Stimulated activated memory B cell treated with anti-CD40 and anti-IgM and Interleukin-4, amounts not matched to agents 10 μg/mL and 1 μg/mL and 100 μg/mL, for 72 hours (primary cell): Measurements from ENCODE around the gene TAC4.

Experiments
- ATAC-seq: fragments of 150-1000 bp; cut with Tn5 transposase; 2 replicates; pipeline ENCODE4 v1.10.0; 2021
- H3K27ac Mint-ChIP-seq: one replicate; pipeline ENCODE4 v1.8.0; 2022; ENCODE audit warnings: mild to moderate bottlenecking, mixed read lengths
- H3K27me3 Mint-ChIP-seq: one replicate; pipeline ENCODE4 v1.8.0; 2022; ENCODE audit warnings: mixed read lengths
- H3K36me3 Mint-ChIP-seq: one replicate; pipeline ENCODE4 v1.8.0; 2022; ENCODE audit warnings: mixed read lengths
- H3K4me1 Mint-ChIP-seq: one replicate; pipeline ENCODE4 v1.8.0; 2022; ENCODE audit warnings: mixed read lengths
- H3K4me3 Mint-ChIP-seq: one replicate; pipeline ENCODE4 v1.8.0; 2022; ENCODE audit warnings: mild to moderate bottlenecking, moderate library complexity, mixed read lengths
- H3K9me3 Mint-ChIP-seq: one replicate; pipeline ENCODE4 v1.8.0; 2022; ENCODE audit warnings: mixed read lengths

TAC4 gene, protein sequence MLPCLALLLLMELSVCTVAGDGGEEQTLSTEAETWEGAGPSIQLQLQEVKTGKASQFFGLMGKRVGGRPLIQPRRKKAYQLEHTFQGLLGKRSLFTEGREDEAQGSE

DNA sequence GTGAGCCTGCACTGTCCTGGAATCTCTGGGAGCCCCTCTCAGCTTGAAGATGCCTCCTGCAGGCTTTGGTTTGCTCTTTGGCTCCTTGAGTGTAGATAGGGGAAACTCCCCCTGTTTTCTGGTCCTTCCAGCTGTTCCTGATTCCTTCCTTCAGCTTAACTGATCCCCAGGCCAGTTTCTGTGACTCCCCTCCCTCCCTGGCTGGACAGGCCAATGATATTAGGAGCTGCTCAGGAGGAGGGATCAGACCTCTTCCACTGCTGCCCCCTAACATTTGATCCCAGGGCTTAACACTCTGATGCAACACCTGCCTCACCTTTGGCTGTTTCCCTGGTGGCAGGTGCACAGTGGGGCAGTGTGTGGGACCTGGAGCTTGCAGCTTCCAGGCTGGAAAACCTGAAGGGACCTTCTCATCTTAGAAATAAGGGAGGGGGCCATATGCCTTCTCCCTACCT, at the start of gene TAC4:
Gene TAC4 (minus strand): TSS at position 51 of the 455 bp plus-strand sequence. CDS start 52 bp downstream, outside the sequence.
- no peaks in the 10 kb centered on the region for H3K9me3 Mint-ChIP-seq
- ATAC-seq: no peak
- H3K36me3 Mint-ChIP-seq: peaks cover 5% of the 10 kb centered on the region
- no peak within 1 kb of the TSS for H3K4me3 Mint-ChIP-seq
- H3K27me3 Mint-ChIP-seq: peaks cover 10% of the 10 kb centered on the region
- no peak within 1 kb of the TSS for H3K27ac Mint-ChIP-seq
- peaks cover 6% of the 10 kb centered on the region for H3K4me1 Mint-ChIP-seq

DNA sequence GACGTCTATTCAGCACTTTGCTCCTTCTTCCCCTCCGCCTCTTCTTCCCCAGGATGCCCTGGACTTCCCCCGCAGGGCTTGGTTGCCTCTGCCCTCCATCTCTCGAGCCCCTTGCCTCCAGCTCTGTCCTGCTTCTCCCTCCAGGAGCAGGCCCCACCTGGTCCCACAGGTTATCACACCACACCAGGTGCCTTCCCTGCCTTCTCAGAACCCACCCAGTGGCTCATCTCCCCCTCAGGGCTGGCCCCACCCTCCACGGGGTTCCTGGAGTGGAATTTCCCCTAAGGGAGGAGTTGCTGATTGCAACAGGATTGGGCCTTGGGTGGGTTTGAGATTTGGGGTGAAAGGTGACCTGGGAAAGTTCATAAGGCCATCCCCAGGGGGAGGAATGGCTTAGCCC, 49.0 kb upstream of the TAC4 start:
- no peaks in the 10 kb centered on the region for H3K9me3 Mint-ChIP-seq
- no peak for ATAC-seq
- no peak overlapping the region for H3K27ac Mint-ChIP-seq
- no peak overlapping the region for H3K4me3 Mint-ChIP-seq
- no peaks in the 10 kb centered on the region for H3K36me3 Mint-ChIP-seq
- peaks cover 92% of the 10 kb centered on the region for H3K27me3 Mint-ChIP-seq
- peaks cover 6% of the 10 kb centered on the region for H3K4me1 Mint-ChIP-seq

DNA sequence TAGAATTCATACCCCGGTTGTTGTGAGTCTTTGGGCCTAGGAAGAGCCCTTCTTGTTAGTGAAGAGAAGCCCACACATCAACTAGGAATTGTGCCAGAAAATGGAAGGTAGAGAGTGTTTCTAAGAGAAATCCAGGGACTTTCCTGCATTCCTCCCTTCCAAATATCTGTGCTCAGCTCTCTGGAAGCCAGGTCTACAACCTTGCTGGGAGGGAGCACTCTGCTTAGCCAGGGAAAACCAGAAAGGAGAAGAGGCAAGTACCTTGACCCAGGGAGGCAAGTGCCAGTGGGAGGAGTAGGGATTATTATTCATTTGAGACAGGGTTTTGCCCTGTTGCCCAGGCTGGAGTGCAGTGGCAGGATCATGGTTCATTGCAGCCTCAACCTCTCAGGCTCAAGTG, 48.4 kb upstream of the TAC4 start:
- ATAC-seq: no peak
- Mint-ChIP-seq H3K27me3 (peaks cover 92% of the 10 kb centered on the region), H3K36me3 (no peaks in the 10 kb centered on the region), H3K27ac (no peak overlapping the region), H3K9me3 (no peaks in the 10 kb centered on the region), H3K4me3 (no peak overlapping the region), H3K4me1 (peaks cover under 1% of the 10 kb centered on the region)

DNA sequence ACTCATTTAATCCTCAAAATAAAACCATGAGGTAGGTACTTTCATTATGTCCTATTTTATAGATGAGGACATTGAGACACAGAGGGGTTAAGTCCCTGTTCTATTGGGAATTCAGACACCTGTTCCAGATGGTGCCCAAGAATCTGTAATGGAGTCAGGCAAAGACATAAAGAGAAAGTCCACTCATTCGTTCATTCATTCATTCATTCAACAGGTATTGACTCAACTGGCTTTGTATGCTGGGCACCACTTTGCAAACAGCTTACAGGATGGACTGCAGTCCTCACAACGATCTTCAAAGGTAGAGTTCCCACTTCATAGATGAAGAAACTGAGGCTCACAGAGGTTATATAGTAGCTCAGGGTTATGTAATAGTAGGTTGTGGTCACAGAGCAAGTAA, 47.9 kb upstream of the TAC4 start:
- Mint-ChIP-seq H3K36me3 (no peaks in the 10 kb centered on the region), H3K9me3 (no peaks in the 10 kb centered on the region), H3K4me1 (no peaks in the 10 kb centered on the region), H3K27ac (no peak overlapping the region), H3K4me3 (no peak overlapping the region), H3K27me3 (peaks cover 92% of the 10 kb centered on the region)
- no peak for ATAC-seq

DNA sequence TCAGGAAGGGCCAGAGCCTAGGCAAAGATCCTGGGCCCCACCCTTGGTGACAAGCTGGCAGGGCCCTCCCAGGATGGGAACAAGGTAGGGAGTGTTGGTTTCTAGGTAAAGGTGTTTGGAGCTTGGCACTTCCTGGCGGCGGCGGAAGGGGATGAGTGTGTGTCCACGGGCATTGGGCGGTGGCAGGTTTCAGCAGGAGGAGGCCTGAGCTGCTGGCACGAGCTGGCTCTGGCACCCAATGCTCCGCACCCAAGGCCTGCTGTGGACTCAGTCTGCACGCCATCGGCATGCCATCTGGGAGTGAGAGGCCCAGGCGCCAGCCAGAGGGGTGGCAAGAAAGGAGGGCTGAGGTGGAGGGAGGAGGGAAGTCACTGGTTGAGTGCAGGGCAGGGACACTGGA, 46.9 kb upstream of the TAC4 start:
- Mint-ChIP-seq H3K36me3 (no peaks in the 10 kb centered on the region), H3K9me3 (no peaks in the 10 kb centered on the region), H3K27ac (no peak overlapping the region), H3K27me3 (peaks cover 85% of the 10 kb centered on the region), H3K4me1 (no peaks in the 10 kb centered on the region), H3K4me3 (no peak overlapping the region)
- ATAC-seq: no peak

DNA sequence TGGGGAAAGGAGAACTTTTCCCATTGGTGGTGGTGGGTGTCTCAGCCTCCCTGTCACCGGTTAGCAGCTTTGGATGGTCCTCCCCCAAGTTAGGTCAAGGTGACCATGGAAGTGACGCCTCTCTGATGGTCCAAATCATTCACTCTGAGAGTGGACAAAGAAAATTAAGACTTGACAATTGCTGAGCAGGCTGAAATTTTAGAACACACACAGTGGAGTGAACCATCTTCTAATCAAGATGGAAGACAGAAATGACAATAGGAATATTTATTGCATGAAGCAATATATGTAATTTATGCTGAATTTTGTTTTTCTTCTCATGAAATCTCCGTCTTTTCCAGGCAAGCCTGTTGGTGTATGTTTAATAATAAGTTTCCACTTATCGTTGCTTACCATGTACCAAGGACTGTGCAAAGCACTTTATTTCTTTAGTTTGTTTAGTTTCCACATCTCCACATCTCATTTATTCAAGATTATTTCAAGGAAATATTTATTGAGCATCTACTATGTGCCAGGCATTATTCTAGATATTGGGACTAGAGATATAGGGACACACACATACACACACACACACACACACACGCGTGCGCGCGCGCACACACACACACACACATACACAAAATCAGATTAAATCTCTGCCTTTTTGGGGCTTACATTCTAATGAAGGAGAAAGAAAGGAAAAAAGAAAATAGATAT, 44.0 kb upstream of the TAC4 start:
- Mint-ChIP-seq H3K4me1 (no peaks in the 10 kb centered on the region), H3K36me3 (no peaks in the 10 kb centered on the region), H3K4me3 (no peak overlapping the region), H3K27me3 (peaks cover 75% of the 10 kb centered on the region), H3K27ac (no peak overlapping the region), H3K9me3 (no peaks in the 10 kb centered on the region)
- ATAC-seq: no peak

DNA sequence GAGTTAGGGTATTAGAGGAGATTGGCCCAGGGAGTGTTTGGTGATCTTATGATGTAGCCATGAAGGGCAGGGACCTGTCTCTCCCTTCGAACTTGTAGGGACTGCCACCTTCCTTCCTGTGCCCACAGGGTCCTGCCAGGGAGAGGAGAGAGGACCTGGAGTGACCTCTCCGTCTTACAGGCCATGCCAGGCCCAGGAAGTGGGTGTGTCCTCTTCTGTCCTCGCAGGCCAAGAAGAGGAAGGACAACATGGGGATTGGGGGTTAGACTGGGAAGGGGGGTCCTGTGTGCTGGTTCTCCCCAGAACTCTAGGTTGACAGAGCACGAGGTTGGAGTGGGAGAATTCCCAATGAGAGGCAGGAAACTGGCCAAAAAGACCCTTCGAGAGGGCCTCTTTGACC, 43.4 kb upstream of the TAC4 start:
- Mint-ChIP-seq H3K36me3 (no peaks in the 10 kb centered on the region), H3K4me1 (no peaks in the 10 kb centered on the region), H3K4me3 (no peak overlapping the region), H3K27ac (no peak overlapping the region), H3K27me3 (peaks cover 71% of the 10 kb centered on the region), H3K9me3 (no peaks in the 10 kb centered on the region)
- no peak for ATAC-seq

DNA sequence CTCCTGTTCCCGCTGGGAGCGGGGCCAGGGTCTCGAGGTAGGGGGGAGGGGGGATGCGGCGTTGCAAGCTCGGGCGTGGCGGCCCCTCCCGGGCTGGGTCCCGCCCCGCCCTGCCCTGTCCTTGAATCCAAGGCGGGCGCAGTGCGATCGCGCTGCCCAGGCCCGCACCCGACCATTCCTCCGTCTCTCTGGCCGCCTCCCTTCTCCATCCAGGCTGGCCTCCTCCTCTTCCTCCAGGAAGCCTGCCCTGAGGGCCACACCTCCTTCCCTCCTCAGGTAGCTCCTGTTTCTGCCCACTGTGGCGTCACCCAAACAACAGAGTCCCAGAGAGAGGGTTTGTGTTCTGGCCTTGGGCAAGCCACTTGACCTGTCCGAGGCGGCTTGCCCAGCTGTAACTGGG, 43.0 kb upstream of the TAC4 start:
- H3K27ac Mint-ChIP-seq: no peak overlapping the region
- H3K36me3 Mint-ChIP-seq: no peaks in the 10 kb centered on the region
- no peaks in the 10 kb centered on the region for H3K4me1 Mint-ChIP-seq
- H3K27me3 Mint-ChIP-seq: peaks cover 71% of the 10 kb centered on the region
- ATAC-seq: no peak
- no peak overlapping the region for H3K4me3 Mint-ChIP-seq
- no peaks in the 10 kb centered on the region for H3K9me3 Mint-ChIP-seq

DNA sequence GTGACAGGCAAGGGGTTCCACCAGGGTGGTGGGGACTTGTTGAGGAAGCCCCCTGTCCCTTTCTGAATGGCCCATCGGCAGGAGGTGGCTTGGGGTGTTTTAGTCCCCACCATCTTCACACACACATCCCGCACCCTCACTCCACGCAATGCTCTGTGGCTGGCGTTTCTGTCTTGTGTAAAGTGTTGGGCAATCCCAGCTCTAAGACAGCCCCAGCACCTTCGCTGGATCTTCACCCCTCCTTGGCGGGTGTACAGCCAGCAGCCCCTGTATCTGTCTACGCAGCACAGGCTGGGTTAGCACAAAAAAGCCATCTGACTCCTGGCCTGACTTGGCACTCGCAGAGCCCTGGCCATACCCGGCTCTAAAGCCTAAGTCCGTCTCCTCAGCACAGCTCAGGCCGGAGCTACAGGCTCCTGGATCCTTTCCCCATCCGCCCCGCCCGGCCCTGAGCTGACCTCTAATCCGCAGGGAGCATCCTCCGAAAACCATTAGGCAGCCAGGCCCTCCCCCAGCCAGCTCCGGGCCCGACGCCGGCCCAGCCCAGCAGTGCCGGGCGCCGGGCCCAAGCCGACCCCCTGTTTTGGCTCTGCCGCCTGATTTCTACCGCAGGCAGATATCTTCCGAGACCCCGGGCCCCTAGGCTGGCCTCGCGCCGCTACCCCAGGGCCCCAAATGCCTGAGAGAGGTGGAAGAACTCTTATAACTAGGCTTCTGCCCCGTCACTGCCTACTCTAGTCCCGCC, 42.4 kb upstream of the TAC4 start:
- H3K9me3 Mint-ChIP-seq: no peaks in the 10 kb centered on the region
- no peak overlapping the region for H3K27ac Mint-ChIP-seq
- no peaks in the 10 kb centered on the region for H3K36me3 Mint-ChIP-seq
- no peak overlapping the region for H3K4me3 Mint-ChIP-seq
- ATAC-seq: no peak
- peaks cover 76% of the 10 kb centered on the region for H3K27me3 Mint-ChIP-seq
- no peaks in the 10 kb centered on the region for H3K4me1 Mint-ChIP-seq

DNA sequence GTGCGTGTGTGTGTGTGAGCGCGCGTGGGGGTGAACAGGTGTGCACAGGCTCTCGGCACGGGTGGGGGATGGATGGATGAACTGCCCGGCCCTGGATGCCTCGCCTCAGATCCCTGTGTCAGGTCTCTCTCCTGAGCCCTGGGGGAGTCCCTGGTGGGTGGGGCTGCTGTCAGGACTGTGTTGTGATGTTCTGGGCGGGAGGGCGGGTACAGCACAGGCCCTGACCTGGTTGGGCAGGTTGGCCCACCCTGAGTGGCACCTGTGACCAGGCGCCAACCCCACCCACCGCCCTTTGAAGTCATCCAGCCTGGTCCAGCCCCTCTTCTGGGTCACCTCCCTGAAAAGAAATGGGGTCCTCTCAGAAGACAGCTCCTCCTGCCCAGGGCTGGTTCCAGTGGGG, 41.6 kb upstream of the TAC4 start:
- H3K27ac Mint-ChIP-seq: no peak overlapping the region
- H3K4me3 Mint-ChIP-seq: no peak overlapping the region
- no peaks in the 10 kb centered on the region for H3K4me1 Mint-ChIP-seq
- peaks cover 76% of the 10 kb centered on the region for H3K27me3 Mint-ChIP-seq
- ATAC-seq: no peak
- H3K9me3 Mint-ChIP-seq: no peaks in the 10 kb centered on the region
- no peaks in the 10 kb centered on the region for H3K36me3 Mint-ChIP-seq

DNA sequence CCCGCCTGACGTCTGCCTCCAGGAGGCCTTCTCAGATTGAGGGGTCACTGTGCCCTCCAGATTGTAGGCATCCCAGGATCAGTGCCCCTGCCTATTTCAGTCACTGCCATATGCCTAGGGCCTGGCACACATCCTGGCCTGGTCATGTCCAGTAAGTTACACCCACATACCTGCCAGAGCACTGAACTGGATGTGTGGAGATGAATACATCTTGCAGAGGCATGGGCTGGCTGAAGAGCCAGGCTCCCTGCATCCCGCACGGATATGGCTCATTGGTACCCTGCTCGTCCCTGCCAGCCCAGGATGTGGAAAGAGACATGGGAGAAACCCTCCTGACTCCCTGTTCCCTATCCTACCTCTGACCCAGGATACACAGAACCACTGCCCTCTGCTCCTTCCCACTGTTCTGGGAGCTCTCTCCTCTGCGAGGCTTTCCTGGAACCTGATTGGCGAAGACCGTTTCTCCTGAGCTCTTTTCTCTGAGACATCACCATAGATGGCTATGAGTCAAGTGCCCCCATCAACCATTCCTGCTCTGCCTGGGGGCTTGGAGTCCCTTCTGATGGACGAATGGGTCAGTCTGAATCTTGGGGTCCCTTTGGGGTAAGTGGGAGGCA, 40.0 kb upstream of the TAC4 start:
- no peak for ATAC-seq
- peaks cover 78% of the 10 kb centered on the region for H3K27me3 Mint-ChIP-seq

DNA sequence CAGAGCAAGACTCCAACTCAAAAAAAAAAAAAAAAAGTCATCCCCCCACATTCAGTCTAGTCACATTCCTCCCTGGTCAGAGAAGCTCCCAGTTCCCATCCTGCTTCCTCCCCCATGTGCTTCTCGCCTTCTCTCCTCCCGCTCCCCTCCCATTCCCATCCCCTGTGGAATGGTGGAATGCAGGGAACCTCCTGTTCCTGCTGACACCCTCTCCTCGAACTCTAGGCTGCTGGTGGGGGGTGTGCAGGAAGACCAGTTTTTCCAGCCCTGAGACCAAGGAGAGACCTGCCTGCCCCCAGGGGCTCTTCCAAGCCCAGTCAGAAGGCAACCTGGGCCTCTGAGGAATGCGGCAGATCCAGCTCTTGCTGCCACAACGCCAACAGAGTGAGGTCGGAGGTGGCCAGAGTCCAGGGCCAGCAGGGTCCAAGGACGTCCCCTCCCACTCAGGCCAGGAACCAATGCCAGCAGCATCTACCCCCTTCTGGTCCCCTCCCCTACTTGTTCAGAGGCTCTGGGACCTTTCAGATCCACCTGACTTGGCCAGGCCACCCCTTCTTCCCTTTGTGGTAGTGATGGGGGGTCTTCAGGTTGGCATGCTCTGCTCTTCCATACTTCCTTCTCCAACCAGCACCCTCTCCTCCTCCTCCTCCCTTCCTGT, 39.3 kb upstream of the TAC4 start:
- no peaks in the 10 kb centered on the region for H3K9me3 Mint-ChIP-seq
- no peak overlapping the region for H3K27ac Mint-ChIP-seq
- H3K4me1 Mint-ChIP-seq: no peaks in the 10 kb centered on the region
- no peak for ATAC-seq
- peaks cover 78% of the 10 kb centered on the region for H3K27me3 Mint-ChIP-seq
- H3K36me3 Mint-ChIP-seq: no peaks in the 10 kb centered on the region
- H3K4me3 Mint-ChIP-seq: no peak overlapping the region

More for the DNA sequence above, 40.0 kb upstream of the TAC4 start:
- no peaks in the 10 kb centered on the region for H3K9me3 Mint-ChIP-seq
- H3K36me3 Mint-ChIP-seq: no peaks in the 10 kb centered on the region
- H3K4me3 Mint-ChIP-seq: no peak overlapping the region
- no peaks in the 10 kb centered on the region for H3K4me1 Mint-ChIP-seq
- H3K27ac Mint-ChIP-seq: no peak overlapping the region

DNA sequence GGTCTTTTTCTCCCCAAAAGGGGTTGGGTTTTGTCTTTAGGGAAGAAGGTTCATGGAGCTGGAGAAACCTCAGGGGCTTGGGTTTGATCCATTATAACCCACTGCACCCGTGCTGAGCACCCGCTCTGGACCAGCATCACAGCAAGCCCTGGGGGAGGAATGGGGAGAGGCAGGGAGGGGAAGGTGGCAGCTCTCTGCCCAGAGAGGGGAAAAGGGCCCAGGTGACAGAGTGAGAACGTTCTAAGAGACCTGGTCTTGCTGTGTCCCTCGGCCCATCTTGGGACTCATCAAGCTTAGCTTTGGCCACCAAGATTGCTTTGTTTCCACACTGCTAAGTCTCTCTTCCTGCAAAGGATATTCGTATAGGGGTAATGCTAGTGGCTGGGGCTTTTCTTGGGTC, 38.2 kb upstream of the TAC4 start:
- H3K27me3 Mint-ChIP-seq: peaks cover 74% of the 10 kb centered on the region
- ATAC-seq: no peak

DNA sequence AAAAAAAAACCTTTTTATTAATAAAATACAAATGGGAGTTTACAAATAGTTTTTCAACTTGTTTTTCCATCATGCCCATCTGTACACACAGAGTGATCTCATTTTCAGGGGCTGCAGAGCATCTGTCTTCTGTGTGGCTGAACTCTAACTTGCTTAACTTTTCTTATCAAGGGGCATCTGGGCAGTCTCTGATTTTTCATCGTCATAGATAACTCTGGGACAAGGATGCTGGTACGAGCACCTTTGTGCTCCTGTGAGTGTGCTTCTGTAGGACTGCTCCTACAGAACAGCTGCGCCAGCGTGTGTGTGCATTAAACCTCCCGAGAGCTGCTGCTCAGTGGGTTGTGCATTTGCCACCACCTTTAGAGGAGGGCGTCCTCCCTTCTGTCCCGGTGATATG, 34.6 kb upstream of the TAC4 start:
- Mint-ChIP-seq H3K4me3 (no peak overlapping the region), H3K9me3 (no peaks in the 10 kb centered on the region), H3K36me3 (no peaks in the 10 kb centered on the region), H3K27ac (no peak overlapping the region), H3K4me1 (peaks cover 9% of the 10 kb centered on the region), H3K27me3 (peaks cover 82% of the 10 kb centered on the region)
- ATAC-seq: no peak

More for the DNA sequence above, 38.2 kb upstream of the TAC4 start:
- no peak overlapping the region for H3K4me3 Mint-ChIP-seq
- H3K9me3 Mint-ChIP-seq: no peaks in the 10 kb centered on the region
- no peak overlapping the region for H3K27ac Mint-ChIP-seq
- no peaks in the 10 kb centered on the region for H3K36me3 Mint-ChIP-seq
- no peaks in the 10 kb centered on the region for H3K4me1 Mint-ChIP-seq

DNA sequence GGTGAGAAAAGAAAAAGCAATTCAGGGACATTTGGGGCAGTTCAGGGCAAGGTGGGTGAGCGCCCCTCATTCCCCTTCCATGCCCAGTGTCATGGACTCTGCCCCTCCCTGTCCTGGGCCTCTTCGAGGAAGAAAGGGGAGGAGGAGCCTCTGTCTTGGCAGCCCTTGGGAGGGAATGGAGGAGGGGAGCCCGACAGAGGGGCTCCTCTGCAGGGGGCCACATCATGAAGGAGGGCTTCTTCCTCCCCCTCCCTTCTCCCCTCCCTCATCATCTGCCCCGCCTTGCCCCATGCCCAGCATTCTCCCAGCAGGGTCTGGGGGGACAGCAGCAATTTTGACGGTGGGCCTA, 33.2 kb upstream of the TAC4 start:
- Mint-ChIP-seq H3K9me3 (no peaks in the 10 kb centered on the region), H3K4me1 (peaks cover 9% of the 10 kb centered on the region), H3K27me3 (peaks cover 72% of the 10 kb centered on the region), H3K27ac (no peak overlapping the region), H3K36me3 (no peaks in the 10 kb centered on the region), H3K4me3 (no peak overlapping the region)
- ATAC-seq: no peak
